OCI-LY3 (cell line): ENCODE data around the gene LCE2C.
"Not testable (repeated sequence)": the region's sequence is repeated elsewhere in the genome, so short reads cannot be mapped to it uniquely, and the experiment has no call there.

Experiments
- H2AFZ ChIP-seq: fragments of 200-600, 300-600 bp; shearing (Covaris generic); 2 replicates; pipeline ENCODE4 v1.6.0; 2014; ENCODE audit warnings: antibody characterized with exemption, low read depth, low read length
- H3K27ac ChIP-seq: fragments of 200-600, 300-600 bp; sonication (generic); 2 replicates; pipeline ENCODE4 v1.5.1; 2014; ENCODE audit warnings: mild to moderate bottlenecking, low read length, moderate library complexity, mixed read lengths
- H3K27me3 ChIP-seq: fragments of 200-600, 300-600 bp; sonication (generic); 2 replicates; pipeline ENCODE4 v1.6.1; 2014; ENCODE audit warnings: low read depth, low read length, mixed read lengths
- H3K36me3 ChIP-seq: fragments of 200-600, 300-600 bp; sonication (generic); replicated peaks from 2 replicates; pipeline ENCODE3; 2014; ENCODE audit warnings: low read depth, low read length, mixed read lengths
- H3K4me1 ChIP-seq: fragments of 300-600, 200-600 bp; sonication (generic); 2 replicates; pipeline ENCODE4 v1.6.1; 2014; ENCODE audit warnings: low read length, mixed read lengths
- H3K4me2 ChIP-seq: fragments of 200-600, 300-600 bp; sonication (generic); 2 replicates; pipeline ENCODE4 v1.6.1; 2014; ENCODE audit warnings: low read length, mixed read lengths
- H3K4me3 ChIP-seq: fragments of 300-600, 200-600 bp; sonication (generic); 2 replicates; pipeline ENCODE4 v1.5.1; 2014; ENCODE audit warnings: antibody characterized with exemption, mild to moderate bottlenecking, low read length, moderate library complexity
- H3K79me2 ChIP-seq: fragments of 300-600, 200-600 bp; shearing (Covaris generic); 2 replicates; pipeline ENCODE4 v1.6.1; 2014; ENCODE audit warnings: mild to moderate bottlenecking, low read length, mixed read lengths
- H3K9ac ChIP-seq: fragments of 300-600, 200-600 bp; shearing (Covaris generic); 2 replicates; pipeline ENCODE4 v1.6.0; 2014; ENCODE audit warnings: mild to moderate bottlenecking, low read length, moderate library complexity
- H3K9me3 ChIP-seq: fragments of 200-600, 300-600 bp; shearing (Covaris generic); 2 replicates; pipeline ENCODE4 v1.6.1; 2014; ENCODE audit warnings: low read length, mixed read lengths; ENCODE audit not compliant: insufficient read depth
- H4K20me1 ChIP-seq: fragments of 200-600, 300-600 bp; sonication (generic); 2 replicates; pipeline ENCODE4 v1.6.1; 2016; ENCODE audit warnings: low read length, mixed read lengths; ENCODE audit not compliant: insufficient read depth
- EZH2phosphoT487 ChIP-seq: fragments of 200-600 bp; shearing (Covaris generic); IDR thresholded peaks from 2 replicates; pipeline ENCODE4 v1.6.1; 2018; ENCODE audit warnings: antibody characterized with exemption, mixed run types, low read depth
- TF ChIP-seq, protein P1 (sequence below): fragments of 200-600, 300-600 bp; sonication (generic); IDR thresholded peaks from 2 replicates; pipeline ENCODE4 v1.5.1; 2014; ENCODE audit warnings: antibody characterized with exemption, low read length, low read depth

The LCE2C gene

DNA sequence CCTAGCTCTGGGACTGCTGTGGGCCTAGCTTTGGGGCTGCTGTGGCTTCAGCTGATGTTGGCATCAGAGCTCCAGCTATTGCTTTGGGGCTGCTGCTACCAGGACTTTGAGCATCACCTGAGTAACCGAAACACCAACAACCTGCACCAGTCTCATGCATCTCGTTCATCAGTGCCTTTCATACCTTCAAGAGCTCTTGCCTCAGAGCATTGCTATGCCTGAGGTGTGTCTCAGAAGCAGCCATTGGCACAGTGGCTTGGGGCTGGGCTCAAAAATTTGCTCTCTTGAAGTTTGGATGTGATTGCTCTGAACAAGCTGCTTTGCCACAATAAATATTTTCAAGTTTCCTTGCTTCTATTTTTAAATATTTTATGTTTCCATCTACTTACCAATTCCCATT lies 18.6 kb upstream of the LCE2C start:
- Histone ChIP-seq H3K79me2 (no peaks in the 10 kb centered on the region), H4K20me1 (no peaks in the 10 kb centered on the region), H3K4me3 (no peak overlapping the region), H3K9me3 (no peaks in the 10 kb centered on the region), H3K9ac (no peak overlapping the region), H3K36me3 (no peaks in the 10 kb centered on the region), H3K27me3 (peaks cover 40% of the 10 kb centered on the region; the same call in 1 of the 2 replicates), H2AFZ (no peak overlapping the region), H3K4me1 (no peaks in the 10 kb centered on the region), H3K4me2 (no peak overlapping the region), H3K27ac (no peak overlapping the region)
- TF ChIP-seq, protein P1, sequence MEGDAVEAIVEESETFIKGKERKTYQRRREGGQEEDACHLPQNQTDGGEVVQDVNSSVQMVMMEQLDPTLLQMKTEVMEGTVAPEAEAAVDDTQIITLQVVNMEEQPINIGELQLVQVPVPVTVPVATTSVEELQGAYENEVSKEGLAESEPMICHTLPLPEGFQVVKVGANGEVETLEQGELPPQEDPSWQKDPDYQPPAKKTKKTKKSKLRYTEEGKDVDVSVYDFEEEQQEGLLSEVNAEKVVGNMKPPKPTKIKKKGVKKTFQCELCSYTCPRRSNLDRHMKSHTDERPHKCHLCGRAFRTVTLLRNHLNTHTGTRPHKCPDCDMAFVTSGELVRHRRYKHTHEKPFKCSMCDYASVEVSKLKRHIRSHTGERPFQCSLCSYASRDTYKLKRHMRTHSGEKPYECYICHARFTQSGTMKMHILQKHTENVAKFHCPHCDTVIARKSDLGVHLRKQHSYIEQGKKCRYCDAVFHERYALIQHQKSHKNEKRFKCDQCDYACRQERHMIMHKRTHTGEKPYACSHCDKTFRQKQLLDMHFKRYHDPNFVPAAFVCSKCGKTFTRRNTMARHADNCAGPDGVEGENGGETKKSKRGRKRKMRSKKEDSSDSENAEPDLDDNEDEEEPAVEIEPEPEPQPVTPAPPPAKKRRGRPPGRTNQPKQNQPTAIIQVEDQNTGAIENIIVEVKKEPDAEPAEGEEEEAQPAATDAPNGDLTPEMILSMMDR, result no peak
- TF ChIP-seq EZH2phosphoT487, result no peak

DNA sequence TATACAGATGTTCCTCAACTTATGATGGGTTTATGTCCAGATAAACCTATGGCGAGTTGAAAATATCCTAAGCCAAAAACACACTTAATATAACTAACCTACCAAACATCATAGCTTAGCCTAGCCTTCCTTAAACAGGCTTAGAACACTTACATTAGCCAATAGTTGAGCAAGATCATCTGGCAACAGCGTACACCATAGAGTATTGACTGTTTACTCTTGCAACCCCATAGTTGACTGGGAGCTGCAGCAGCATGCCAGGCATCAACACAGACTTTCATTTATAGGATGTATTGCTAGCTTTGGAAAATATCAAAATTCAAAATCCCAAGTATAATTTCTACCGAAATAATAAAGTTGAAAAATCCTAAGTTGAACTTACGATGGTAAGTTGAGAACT lies 17.4 kb upstream of the LCE2C start:
- no peaks in the 10 kb centered on the region for H3K4me1 ChIP-seq
- H2AFZ ChIP-seq, result no peak overlapping the region
- no peak overlapping the region for H3K4me2 ChIP-seq
- no peaks in the 10 kb centered on the region for H3K79me2 ChIP-seq
- H3K27ac ChIP-seq, result no peak overlapping the region
- no peak overlapping the region for H3K9ac ChIP-seq
- peaks cover 41% of the 10 kb centered on the region for H3K27me3 ChIP-seq
- H3K4me3 ChIP-seq, result no peak overlapping the region
- no peak for TF ChIP-seq EZH2phosphoT487
- TF ChIP-seq, protein P1, result no peak
- no peaks in the 10 kb centered on the region for H3K36me3 ChIP-seq
- no peaks in the 10 kb centered on the region for H3K9me3 ChIP-seq
- no peaks in the 10 kb centered on the region for H4K20me1 ChIP-seq

DNA sequence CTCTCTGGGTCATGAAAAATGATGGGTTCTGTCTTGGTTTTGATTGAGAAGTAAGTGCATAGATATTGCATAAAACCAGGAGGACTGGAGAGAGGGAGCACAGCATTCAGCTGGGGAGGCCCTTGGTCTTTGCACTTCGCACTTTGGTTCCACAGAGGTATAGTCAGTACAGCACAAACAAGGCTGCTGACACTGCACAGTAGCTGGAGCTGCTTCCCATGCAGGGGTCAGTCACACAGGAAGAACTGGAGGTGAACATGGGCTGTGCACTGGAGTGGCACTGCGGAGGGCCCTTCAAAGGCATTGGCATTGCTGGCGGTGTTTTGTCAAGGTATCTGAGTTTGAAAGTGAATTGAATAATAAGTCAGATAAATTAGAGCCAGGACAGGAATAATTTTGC lies 16.4 kb upstream of the LCE2C start:
- H3K4me1 ChIP-seq, result no peaks in the 10 kb centered on the region
- H3K9me3 ChIP-seq, result no peaks in the 10 kb centered on the region
- no peak overlapping the region for H3K9ac ChIP-seq
- no peak overlapping the region for H3K4me3 ChIP-seq
- H3K36me3 ChIP-seq, result no peaks in the 10 kb centered on the region
- H3K27me3 ChIP-seq, result peaks cover 45% of the 10 kb centered on the region
- TF ChIP-seq EZH2phosphoT487, result no peak
- TF ChIP-seq, protein P1, result no peak
- H3K4me2 ChIP-seq, result no peak overlapping the region
- no peak overlapping the region for H3K27ac ChIP-seq
- no peaks in the 10 kb centered on the region for H4K20me1 ChIP-seq
- no peaks in the 10 kb centered on the region for H3K79me2 ChIP-seq
- H2AFZ ChIP-seq, result no peak overlapping the region

DNA sequence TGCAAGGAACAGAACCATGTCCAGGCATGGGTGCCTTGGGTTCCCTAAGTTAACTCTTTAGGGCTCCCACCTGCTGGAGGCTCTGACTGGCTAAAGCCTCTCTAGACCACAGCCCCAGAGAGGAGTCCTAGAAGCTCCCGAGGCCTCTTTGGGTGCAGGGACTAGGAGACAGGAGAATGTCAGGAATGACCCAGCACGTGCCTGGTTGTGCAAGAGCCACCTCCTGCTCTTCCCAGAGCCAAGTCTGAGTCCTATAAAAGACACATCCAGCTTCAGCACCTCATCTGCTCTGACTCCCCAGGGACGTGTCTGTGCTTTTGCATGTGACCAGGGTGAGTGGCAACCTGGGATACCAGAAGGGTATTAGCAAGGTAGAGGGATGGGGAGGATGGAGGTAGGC lies 12.0 kb upstream of the LCE2C start, which contains the start of gene LCE2D:
TSS of gene LCE2D (plus strand) at position 283 of the 400 bp plus-strand sequence. CDS start 726 bp downstream, outside the sequence.
- Histone ChIP-seq H3K4me3 (no peak within 1 kb of the TSS), H3K9ac (no peak within 1 kb of the TSS), H3K36me3 (no peaks in the 10 kb centered on the region), H3K27ac (no peak within 1 kb of the TSS), H3K4me1 (no peaks in the 10 kb centered on the region), H4K20me1 (no peaks in the 10 kb centered on the region), H2AFZ (no peak within 1 kb of the TSS), H3K27me3 (peaks cover 47% of the 10 kb centered on the region), H3K79me2 (no peaks in the 10 kb centered on the region), H3K4me2 (no peak within 1 kb of the TSS), H3K9me3 (no peaks in the 10 kb centered on the region)
- TF ChIP-seq, protein P1, result no peak
- TF ChIP-seq EZH2phosphoT487, result no peak

DNA sequence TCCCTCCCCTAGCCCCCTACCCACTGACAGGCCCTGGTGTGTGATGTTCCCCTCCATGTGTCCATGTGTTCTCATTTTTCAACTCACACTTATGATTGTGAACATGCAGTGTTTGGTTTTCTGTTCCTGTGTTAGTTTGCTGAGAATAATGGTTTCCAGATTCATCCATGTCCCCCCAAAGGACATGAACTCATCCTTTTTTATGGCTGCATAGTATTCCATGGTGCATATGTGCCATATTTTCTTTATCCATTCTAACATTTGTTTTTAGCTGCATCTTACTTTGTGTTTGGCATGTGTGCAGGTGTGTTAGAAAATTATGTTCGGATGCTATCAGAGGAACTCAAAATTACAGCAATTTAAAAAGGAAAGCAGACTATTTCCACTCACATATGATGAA lies 8.9 kb upstream of the LCE2C start:
- not testable (repeated sequence) for H3K36me3 ChIP-seq, H4K20me1 ChIP-seq, H3K27ac ChIP-seq, H3K9ac ChIP-seq, H3K9me3 ChIP-seq, H3K4me2 ChIP-seq, H3K79me2 ChIP-seq, H2AFZ ChIP-seq, H3K4me3 ChIP-seq, H3K4me1 ChIP-seq
- H3K27me3 ChIP-seq, result peaks cover 47% of the 10 kb centered on the region
